Skin of body (tissue), 2 donors: ENCODE measurements around the gene CCL5. TPM values are rescaled to one million over a fixed set of nuclear protein-coding genes. Genes with fewer than 3 reads are reported as not detected.

Source experiments
- small RNA-seq: library from RNA; depleted of rRNA; stranded (forward); fragments of <200 nt; gene quantifications from one replicate; pipeline ENCODE3, GENCODE V24; 2014; ENCODE audit warnings: low replicate concordance
- total RNA-seq: library from RNA; depleted of rRNA; stranded (reverse); fragments of >200 nt; gene quantifications from one replicate; pipeline ENCODE4 v1.2.3, GENCODE V29; 2014

Gene CCL5
- total RNA-seq, 1 donor from 2014 or later: 1.4 TPM

Small RNA genes lying within 50 kb of the gene (small RNA-seq; reads per million reads assigned to genes)
- gene RF00100: 583 reads per million, percentile 98 among the genes with 10 or more reads in this experiment

Other genes starting within 250 kb of the CCL5 start
- gene RASL10B, start 148.7 kb downstream of the CCL5 start, total RNA-seq: 0.49 TPM
- not detected for gene GAS2L2, start 127.1 kb downstream of the CCL5 start, total RNA-seq
- gene C17orf50, start 119.5 kb downstream of the CCL5 start, total RNA-seq: not detected
- gene MMP28, start 84.7 kb downstream of the CCL5 start, total RNA-seq: 6.1 TPM
- 85.4 TPM for gene TAF15, start 70.9 kb downstream of the CCL5 start, total RNA-seq
- not detected for gene HEATR9, start 11.5 kb downstream of the CCL5 start, total RNA-seq
- gene RDM1, start 50.4 kb upstream of the CCL5 start, total RNA-seq: 0.79 TPM
- not detected for gene LYZL6, start 63.4 kb upstream of the CCL5 start, total RNA-seq
- gene CCL16, start 101.1 kb upstream of the CCL5 start, total RNA-seq: not detected
- 3.1 TPM for gene CCL14, start 106.4 kb upstream of the CCL5 start, total RNA-seq
- not detected for gene CCL15, start 121.2 kb upstream of the CCL5 start, total RNA-seq
- 0.39 TPM for gene CCL23, start 137.6 kb upstream of the CCL5 start, total RNA-seq
- not detected for gene CCL18, start 183.9 kb upstream of the CCL5 start, total RNA-seq
- 7.9 TPM for gene CCL3, start 209.8 kb upstream of the CCL5 start, total RNA-seq
- gene CCL4, start 223.5 kb upstream of the CCL5 start, total RNA-seq: 7.1 TPM